Glomerular endothelial cell (primary cell): Measurements from ENCODE around the gene LRBA. TPM values are rescaled to one million over a fixed set of nuclear protein-coding genes. Genes with fewer than 3 reads are reported as not detected.
A peak's percentile ranks its signal among the peaks of the same experiment; 100 is the strongest.
"Not testable (repeated sequence)": the region's sequence is repeated elsewhere in the genome, so short reads cannot be mapped to it uniquely, and the experiment has no call there.

ENCODE experiments used
- DNase-seq: peaks from one replicate; pipeline ENCODE4 v3.0.0-alpha.2; 2011; ENCODE audit warnings: low read depth, low spot score; ENCODE audit errors: extremely low read depth
- total RNA-seq: library from RNA; depleted of rRNA; stranded (reverse); fragments of >200 nt; gene quantifications from 2 replicates; pipeline ENCODE4 v1.2.3, GENCODE V29; 2015

Gene LRBA
- total RNA-seq, 1 donor from 2014 or later: 23.7 TPM

DNA sequence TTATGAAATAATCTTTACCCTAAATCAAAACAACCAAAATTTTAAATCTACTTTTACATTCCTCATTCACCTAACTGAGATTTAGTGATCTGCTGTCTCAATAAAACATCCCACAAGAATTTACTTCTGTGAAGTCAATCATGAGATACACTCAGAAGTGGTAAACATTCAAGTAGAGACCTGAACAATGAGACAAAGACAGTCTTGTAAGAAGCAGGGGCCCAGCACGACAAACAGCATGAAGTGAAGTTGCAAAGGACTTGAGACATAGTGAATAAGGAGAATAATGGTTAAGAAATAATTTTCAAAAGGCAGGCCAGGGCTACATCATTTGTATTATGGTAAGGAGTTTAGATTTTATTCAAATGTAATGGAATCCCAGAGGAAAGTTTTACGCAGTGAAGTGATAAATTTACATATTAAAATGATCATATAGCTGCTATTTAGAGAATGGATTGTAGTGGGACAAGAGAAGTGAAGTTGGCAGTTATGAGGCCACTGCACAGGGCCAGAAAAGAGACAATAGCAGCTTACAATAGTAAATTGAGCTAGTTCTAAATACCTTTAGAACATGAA lies 331.2 kb downstream of the LRBA start:
- no peak for DNase-seq

DNA sequence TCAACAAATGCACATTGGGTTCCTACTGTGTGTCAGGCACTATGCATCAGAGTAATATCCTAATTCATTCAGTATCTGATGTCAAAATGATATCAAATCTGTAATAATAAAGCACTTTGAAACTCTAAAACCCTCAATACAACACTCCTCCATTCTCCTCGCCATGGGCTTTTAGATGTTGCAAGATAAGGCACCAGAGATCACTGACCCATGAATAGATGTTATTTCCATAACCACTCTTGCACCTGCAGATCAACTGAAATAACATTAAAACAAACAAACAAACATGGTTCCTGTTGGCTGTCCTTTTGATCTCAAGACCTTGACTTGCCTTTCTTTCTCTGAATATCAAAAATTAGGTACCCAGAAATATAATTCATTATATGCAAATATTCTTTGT lies 333.0 kb downstream of the LRBA start:
- no peak for DNase-seq

DNA sequence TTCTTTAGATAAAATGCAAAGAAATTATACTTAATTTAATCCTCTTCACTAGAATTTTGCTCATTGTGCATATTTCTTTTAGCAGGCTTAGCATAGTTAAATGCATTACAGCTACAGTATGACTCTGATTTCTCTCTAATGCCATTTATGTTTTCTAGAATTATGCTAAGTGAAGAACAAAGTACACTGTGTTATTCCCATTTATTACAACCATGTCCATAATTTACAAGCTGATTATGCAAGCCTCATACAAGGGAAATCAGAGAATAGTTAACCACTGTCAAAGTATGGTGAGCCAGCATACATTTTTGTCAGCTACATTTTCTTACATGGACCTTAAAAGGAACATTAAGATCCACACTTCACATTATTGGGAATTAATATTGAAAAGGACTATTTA lies 334.0 kb downstream of the LRBA start:
- DNase-seq: no peak

DNA sequence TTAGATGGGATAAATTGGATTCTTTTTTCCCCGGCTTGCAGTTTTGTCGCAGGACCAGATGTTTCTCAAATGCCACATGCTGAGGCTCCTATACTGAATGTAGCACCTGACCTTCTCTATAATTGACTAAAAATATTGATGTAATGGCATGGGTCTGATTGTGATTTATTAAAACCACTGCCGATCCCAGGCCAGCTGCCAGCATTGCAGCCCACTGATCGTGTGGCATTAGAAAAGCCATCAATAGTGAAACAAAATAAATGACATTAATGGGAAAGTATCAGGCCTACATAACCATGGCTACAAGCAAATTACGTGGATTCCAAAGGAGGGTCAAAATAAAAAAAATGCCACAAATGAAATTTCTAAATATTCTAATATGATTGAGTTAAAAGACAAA lies 334.4 kb downstream of the LRBA start:
- no peak for DNase-seq

DNA sequence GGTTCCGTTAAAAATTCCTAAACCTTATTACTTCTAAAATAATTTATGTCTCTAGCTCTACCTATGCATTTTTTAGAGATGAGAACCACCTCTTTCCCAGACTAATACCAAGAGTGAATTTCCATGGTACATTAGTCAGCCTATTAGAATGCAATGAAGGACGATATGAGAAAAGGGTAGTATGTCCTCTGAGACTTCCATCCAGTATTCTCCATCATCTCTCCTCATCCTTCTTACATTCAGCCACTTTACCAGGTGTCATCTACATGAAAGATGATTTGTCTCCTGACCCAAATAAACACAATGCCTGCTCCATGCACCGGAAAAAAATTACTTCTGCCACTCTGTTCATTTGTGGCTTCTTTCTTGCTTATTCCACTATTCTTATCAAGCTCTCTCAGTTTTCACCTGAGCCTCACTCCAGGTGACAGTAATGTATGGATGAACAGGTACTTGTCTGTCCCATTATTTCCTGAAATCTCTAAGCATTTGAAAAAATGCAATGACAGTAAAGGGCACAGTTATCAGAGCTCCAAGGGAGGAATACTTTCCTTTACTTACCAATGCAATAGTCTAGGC lies 335.2 kb downstream of the LRBA start:
- DNase-seq: no peak

DNA sequence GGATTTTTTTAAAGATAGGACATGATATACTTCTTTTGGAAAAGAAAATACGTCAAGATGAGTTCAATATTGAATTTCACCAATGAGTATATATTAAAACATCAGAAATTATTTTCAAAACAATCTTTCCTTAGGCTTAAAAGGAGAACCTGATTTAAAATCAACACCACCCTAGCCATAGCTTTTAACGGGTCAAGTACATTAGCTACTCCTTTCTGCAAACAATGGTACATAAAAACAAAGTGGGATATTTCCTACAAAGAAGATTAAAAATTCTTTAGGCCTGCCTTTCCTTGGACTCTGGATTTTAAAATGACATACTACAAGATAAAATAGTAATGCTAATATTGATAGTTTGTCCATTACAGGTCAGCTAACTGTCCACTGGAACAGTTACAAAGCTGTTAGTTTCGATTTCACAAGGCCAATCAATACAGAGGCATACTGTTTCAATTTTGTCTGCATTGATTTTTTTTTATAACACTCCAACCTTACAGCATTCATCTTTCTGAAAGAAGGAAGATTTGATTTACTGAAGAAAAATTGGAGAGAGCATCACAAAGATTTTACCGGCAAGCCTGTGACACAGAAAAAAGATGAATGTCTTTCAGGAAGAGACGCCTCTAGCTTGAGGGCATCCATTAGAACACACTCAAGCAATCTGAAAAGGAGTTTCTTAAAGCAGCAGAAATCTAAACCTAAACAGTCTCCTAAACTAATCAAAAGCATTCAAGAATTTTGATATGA lies 335.9 kb downstream of the LRBA start:
- no peak for DNase-seq

DNA sequence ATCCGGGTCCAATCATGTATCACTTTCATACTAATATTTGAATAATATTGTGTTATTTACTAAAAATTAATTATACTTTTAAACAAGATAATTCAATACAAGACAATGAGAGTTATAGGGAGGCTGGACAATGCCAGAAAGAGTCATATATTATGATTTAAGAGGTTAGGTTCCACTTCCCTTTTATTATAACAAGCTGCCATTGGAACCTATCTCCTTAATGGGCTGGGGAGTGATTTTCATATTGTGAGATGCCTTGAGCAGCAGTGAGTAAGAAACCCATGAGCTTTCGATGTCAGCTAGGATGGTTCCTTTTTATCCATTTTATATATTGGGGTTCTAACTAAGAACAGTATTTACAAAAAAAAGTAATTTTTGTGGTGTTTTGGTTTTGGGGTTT lies 341.3 kb downstream of the LRBA start:
- no peak for DNase-seq

DNA sequence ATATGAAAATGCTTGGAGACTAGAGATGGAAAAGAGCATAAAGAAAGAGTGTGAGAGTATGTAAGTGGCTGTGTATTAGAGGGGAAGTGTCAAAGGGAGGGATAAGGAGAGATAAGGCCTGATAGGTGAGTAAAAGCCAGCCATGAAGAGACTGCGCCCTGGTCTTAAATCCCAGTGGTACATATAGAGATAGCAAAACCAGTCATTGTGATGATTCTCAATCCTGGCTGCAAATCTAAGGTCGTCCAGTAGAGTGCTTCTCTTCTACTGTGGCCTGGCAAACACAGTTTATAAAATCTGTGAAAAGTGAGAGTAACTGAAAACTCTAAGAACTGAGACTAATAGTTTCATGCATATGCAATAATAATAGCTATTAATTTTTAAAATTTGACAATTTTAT lies 346.3 kb downstream of the LRBA start:
- no peak for DNase-seq

DNA sequence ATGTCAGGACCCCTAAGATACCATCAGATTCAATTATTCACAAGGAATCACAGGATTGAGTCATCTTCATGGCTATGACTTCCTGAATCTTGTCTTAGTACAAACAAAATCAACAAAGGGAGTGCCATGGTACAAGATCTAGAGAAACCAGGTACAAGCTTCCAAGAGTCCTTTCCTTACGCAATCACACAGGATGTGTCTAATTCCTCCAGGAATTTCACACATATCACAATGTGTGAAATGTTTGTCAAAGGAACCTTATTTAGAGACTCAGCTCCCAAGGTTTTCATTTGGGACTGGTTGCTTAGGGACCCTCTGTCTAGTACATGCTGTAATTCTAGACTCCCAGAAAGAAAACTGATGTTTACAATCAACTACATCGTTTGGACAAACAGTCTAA lies 350.1 kb downstream of the LRBA start:
- peak; percentile 84 for DNase-seq

DNA sequence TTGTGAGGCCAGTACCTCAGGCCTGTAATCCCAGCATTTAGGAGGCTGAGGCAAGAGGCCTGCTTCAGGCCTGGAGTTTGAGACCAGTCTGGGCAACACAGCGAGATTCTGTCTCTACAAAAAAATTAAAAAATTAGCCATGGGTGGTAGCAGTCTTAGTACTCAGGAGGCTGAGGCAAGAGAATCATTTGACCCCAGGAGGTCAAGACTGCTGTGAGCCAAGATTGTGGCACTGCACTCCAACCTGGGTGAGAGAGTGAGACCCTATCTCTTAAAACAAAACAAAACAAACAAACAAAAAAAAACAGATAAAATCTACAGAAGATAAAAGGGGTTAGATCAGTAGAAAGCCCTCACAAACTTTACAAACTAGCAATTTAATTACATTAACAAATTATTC lies 352.4 kb downstream of the LRBA start:
- DNase-seq: no peak

DNA sequence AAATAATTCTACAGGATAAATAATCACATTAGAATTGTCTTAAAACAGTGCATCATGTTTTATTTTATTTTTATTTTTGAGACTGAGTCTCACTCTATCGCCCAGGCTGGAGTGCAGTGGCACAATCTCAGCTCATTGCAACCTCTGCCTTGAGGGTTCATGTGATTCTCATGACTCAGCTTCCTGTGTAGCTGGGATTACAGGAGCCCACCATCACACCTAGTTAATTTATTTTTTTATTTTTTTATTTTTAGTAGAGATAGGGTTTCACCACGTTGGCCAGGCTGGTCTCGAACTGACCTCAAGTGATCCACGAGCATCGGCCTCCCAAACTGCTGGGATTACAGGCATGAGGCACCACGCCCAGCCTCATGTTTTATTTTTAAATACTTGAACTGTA lies 353.5 kb downstream of the LRBA start:
- not testable (repeated sequence) for DNase-seq

DNA sequence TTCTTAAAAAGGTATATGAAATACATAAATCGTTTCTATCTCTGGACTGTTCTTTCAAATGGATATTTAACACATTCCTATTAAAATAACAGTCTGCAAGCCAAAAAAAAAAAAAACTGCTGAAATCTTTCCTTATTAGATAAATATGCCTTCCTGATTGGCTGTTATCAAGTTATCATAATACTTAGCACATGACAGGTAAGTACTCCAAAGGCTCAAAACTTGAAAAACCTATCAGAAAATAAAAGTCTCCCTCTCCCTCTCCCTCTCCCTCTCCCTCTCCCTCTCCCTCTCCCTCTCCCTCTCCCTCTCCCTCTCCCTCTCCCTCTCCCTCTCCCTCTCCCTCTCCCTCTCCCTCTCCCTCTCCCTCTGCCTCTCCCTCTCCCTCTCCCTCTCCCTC lies 356.8 kb downstream of the LRBA start:
- not testable (repeated sequence) for DNase-seq

DNA sequence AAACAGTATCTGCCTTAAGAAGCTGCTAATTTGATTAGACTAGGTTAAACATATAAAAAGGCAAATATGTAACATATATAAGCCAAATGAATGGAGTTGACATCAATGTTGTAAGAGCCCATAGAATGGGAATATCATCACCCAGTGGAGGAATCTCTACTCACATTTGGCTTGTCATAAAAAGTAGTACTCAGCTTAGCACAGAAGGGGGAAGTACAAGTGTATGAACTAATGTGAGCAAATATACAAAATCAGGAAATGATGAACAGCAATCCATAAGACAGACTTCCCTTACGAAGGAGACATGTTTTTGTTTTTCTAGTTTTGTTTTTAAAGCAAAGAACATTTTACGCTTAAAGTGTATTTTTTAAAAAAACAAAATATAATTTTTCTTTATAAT lies 358.2 kb downstream of the LRBA start:
- DNase-seq: peak; percentile 57

DNA sequence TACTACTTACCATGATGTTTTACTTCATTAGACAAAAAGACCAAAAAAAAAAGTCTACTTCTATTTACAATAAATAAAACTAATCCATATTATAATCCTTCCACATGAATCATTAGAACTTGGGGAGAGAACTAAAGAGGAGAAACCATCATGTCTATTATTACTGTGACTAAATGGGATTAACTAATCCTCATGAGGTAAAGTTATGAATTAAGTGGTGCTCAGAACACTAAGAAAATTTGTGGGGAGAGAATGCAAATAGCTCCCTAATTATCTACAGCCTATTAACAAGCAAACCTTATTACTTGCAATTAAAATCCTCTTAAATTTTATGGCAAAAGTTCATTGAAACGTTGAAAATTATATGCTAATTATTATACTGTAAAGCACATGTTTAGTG lies 364.3 kb downstream of the LRBA start:
- DNase-seq: no peak

DNA sequence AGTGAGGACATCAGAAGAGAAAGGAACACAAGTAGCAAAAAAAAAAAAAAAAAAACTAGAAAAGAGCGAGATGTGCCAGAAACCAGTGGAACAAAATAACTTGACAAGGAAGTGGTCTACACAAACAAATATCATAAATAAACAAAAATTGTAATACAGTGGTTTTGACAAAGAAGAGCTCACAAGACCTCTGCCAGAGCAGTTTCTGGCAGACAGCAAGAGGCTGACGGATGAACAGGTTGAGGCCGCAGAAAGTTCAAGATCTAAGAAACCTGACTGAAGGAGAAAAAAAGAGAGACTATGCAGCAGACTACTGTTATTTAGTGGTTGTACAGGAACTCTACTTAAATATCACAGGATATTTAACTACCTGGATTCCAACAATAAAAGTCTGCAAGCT lies 367.0 kb downstream of the LRBA start:
- no peak for DNase-seq

DNA sequence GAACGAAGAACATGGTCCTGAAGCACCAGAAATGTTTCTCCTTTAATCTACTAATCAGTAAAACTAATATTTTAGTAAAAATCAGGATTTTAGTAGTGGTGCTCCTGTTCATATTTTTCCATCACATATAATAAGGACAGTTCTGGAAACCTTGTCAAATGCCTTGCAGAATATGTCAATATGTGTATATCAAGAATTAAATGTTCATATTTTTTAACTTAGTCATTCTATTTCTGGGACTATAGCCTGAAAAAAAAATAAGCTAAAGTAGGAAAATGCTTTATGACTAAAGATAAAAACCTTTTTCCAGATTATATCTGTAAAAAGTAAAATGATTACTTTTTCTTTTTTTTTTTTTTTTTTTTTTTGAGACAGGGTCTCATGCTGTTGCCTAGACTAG lies 368.1 kb downstream of the LRBA start:
- no peak for DNase-seq

DNA sequence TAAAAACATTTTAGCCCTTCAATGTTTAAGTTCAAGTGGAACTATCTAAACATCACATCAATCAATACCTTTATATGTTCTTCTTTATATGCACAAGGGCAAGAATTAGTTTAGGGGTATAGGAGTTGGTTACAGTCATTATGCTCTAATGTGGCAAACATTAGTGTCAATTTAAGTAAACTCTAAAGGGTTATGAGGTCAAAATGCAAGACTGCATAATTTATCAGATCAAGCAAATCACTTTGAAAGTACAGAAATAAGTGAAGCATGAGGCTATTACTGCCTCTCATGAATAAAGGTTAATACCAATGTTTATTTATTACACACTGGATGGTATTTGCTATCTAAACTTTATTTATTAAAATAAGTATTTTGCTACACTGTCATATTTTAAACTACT lies 373.5 kb downstream of the LRBA start:
- DNase-seq: no peak

DNA sequence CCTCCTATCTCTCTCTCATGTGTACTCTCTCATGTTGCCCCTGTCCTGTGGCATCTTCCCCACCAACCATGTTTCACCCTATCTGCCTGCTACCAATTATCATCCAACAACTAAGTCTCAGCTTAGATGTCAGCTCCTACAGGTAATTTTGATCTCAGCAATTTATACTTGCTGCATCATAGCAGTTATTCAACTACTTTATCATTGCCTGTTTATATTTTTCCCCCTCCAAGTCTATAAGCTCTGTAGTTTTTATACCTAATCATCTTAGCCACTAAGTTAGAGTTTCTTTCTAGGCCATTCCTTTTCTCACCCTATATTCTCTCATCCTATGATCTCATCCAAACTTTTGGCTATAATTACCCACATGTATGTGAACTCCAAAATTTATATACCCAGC lies 382.4 kb downstream of the LRBA start:
- DNase-seq: no peak

DNA sequence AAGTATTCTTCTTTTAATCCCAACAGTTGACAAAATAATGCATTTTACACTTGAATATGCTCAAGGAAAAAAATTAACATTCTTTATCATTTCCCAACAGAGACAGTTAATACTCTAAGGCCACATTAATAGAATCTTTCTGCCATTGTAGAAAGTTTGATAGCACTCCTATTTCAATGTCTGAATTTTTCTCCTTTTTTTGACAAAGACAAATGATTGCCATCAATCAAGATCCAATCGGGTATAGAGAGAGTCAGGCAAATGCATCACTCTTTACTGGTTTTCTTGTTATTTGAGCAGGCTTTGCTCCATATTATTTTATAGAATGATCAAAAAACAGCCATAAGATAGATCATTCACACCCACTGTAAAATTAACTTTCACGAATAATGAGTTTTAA lies 387.0 kb downstream of the LRBA start:
- no peak for DNase-seq

DNA sequence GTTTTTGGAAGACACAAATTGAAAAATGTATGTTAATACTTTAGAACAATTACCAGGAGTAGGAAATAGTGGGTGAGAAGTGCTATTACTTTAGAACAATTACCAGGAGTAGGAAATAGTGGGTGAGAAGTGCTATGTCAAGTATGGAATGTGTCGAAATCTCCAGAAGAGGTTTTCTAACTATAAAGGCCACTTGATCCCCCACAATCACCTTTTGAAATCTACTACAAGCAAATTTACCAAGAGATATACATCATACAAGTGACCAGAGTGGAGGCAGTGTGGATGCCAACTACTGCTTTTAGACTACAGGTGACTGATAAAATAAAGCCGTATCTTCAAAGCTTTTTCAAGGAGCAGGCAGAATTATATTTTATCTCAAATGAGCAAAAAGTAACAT lies 390.1 kb downstream of the LRBA start:
- DNase-seq: no peak

DNA sequence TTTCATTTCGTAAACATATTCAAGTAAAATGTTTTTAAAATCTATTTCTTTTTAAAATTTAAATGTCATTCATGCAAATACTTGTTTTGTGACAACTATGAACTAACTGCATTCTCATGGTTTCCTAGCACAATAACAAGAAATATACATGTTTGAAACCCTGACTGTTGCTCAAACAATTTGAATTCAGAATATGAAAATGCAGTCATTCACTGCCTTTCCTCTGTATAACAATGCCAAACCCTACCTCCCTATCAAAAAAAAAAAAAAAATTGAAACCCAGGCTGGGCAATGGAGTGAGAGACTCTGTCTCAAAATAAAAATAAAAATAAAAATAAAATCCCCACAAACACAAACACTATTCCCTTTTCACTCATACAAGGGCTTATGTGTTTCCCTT lies 391.0 kb downstream of the LRBA start:
- no peak for DNase-seq

DNA sequence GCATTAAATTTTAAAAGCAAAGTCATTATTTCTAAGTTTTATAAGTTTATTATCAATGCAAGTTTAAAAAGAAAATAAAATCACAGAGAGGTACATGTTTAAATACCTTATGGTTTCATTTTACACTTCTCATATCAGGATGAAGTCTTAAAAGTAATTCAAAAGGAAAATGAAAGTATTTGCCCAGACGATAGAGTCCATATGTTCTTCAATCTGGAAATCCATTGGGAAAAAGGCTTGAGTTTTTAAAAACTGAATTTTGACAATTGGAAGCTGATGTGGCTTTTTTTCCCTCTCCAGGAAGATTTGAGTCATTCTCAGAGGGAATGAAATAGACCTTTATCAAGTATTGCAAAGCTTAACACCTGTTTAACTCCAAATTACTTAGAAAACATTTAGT lies 396.0 kb downstream of the LRBA start:
- no peak for DNase-seq

DNA sequence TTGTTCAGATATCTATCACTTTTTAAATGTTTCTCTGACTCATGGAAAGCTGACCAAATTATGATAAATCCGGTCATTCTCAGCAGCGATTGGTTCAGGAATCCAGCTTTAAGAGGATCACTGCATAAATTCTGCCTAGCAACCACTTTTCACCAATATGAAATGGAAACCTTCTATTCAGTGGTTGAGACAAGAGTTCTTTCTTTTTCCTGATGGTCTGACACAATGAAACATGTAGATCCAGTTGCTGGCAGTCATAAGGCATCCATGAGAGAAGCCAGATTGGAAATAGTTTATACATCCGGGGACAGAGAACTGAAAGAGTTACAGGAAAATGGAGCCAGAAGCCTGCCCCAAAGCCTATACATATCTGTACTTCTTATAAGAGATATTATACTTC lies 406.0 kb downstream of the LRBA start:
- no peak for DNase-seq
